Bronchial epithelial cell (primary cell): Measurements from ENCODE around the gene NEURL1B. TPM values are rescaled to one million over a fixed set of nuclear protein-coding genes. Genes with fewer than 3 reads are reported as not detected.
"Not testable (repeated sequence)": the region's sequence is repeated elsewhere in the genome, so short reads cannot be mapped to it uniquely, and the experiment has no call there.

Experiments used
- DNase-seq: peaks from one replicate; pipeline ENCODE4 v3.0.0-alpha.2; 2010; ENCODE audit warnings: low read depth
- FAIRE-seq: peaks from 2 replicates; lab custom pipeline; 2011; peaks lifted over from hg19 to GRCh38; lab: Jason Lieb, UNC
- H3K27me3 ChIP-seq: 2 replicates; pipeline ENCODE4 v1.5.1; 2011; ENCODE audit warnings: low read length; ENCODE audit not compliant: control insufficient read depth, insufficient read depth
- H3K36me3 ChIP-seq: 2 replicates; pipeline ENCODE4 v1.5.1; 2011; ENCODE audit warnings: low read length; ENCODE audit not compliant: control insufficient read depth, insufficient read depth
- H3K4me3 ChIP-seq: 2 replicates; pipeline ENCODE4 v1.5.1; 2011; ENCODE audit warnings: mild to moderate bottlenecking, low read depth, low read length, control low read depth
- CTCF ChIP-seq: IDR thresholded peaks from 2 replicates; pipeline ENCODE4 v1.5.1; 2011; ENCODE audit warnings: mild to moderate bottlenecking, moderate library complexity, low read length, control low read depth, inconsistent platforms; ENCODE audit not compliant: insufficient read depth, severe bottlenecking
- total RNA-seq: library from RNA; depleted of rRNA; stranded (reverse); fragments of >200 nt; gene quantifications from 2 replicates; pipeline ENCODE4 v1.2.1, GENCODE V29; 2014

The NEURL1B gene
- total RNA-seq, 1 donor from 2014 or later = 4.7 TPM

DNA sequence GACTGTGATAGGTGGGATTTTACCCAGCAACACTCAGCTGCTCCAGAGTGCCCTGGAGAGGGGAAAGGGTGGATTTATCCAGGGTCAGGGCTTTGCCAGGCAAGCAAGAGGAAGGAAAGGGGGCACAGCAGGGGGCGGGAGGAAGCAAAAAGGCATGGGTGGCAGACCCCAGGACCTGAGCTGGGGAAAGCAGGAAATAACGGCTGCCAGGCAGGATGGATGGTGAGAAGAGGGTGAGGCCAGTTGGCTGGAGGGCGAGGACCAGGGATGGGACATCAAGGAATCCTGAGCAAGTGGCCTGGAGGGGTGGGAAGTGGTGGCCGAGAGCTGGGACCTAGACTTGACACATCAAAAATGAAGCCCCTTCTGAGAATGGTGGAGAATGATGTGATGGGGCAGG, 65.7 kb downstream of the NEURL1B start:
- no peak for TF ChIP-seq CTCF
- FAIRE-seq = no peak
- no peaks in the 10 kb centered on the region for H3K36me3 ChIP-seq

GRCh38 chr5:172707285-172708182, 66.5 kb downstream of the NEURL1B start:
- H3K27me3 ChIP-seq = no peaks in the 10 kb centered on the region
- no peak overlapping the region for H3K4me3 ChIP-seq
- H3K36me3 ChIP-seq = no peaks in the 10 kb centered on the region
- DNase-seq = peak; percentile 57
- peak; percentile 69 for TF ChIP-seq CTCF
- FAIRE-seq = no peak

More for the DNA sequence above, 65.7 kb downstream of the NEURL1B start:
- Histone ChIP-seq H3K27me3 (peaks cover under 1% of the 10 kb centered on the region), H3K4me3 (no peak overlapping the region)
- DNase-seq = no peak

DNA sequence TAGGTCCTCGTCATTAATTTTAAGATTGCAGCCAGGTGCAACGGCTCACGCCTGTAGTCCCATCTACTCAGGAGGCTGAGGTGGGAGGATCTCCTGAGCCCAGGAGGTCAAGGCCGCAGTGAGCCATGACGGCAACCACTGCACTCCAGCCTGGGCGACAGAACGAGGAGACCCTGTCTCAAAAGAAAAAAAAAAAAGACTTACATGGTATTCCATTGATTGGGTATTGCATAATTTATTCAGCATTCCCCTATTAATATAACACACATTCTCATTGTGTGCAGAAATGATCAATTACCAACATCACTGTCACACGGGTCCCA, 67.1 kb downstream of the NEURL1B start:
- FAIRE-seq (no peak), DNase-seq (no peak)
- TF ChIP-seq CTCF = no peak
- Histone ChIP-seq H3K4me3 (no peak overlapping the region), H3K36me3 (no peaks in the 10 kb centered on the region), H3K27me3 (no peaks in the 10 kb centered on the region)

DNA sequence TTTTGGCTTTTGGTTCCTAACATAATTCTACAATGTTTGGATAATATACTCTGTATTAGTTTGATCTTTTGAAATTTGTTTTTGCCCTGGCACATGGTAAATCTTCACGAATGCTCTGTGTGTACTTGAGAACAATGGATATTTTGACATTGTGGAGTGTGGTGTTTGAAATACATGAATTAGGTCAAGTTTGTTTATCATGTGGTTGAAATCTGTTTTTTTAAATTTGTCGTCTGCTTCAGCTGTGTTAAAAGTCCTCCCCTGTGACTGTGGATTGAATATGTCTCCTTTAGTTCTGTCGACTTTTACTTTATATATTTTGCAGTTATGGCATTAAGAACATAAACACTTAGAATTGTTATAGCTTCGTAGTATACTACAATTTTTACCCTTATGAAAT, 69.6 kb downstream of the NEURL1B start:
- DNase-seq = no peak
- FAIRE-seq = no peak
- no peak overlapping the region for H3K4me3 ChIP-seq
- no peaks in the 10 kb centered on the region for H3K27me3 ChIP-seq
- TF ChIP-seq CTCF = no peak
- H3K36me3 ChIP-seq = no peaks in the 10 kb centered on the region

DNA sequence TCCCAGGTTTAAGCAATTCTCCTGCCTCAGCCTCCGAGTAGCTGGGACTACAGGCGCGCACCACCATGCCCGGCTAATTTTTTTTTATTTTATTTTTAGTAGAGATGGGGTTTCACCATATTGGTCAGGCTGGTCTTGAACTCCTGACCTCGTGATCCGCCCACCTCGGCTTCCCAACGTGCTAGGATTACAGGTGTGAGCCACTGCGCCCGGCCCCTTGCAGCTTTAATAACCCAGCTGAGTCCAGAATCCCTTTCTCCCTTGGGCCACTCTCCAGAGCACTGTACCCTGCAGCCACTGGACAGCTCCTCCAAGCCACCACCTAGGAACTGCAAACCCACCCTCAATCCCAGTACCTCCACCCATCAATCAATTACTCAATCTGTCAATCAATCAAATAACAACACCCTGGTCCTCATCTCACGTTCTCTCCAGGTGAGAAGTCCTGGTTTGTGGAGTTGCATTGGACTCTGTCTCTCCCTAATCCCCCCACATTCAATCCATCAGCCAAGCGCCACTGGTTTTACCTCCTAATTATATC, 70.3 kb downstream of the NEURL1B start:
- not testable (repeated sequence) for DNase-seq, H3K36me3 ChIP-seq, H3K4me3 ChIP-seq, FAIRE-seq, H3K27me3 ChIP-seq

GRCh38 chr5:172712610-172713009, 71.5 kb downstream of the NEURL1B start:
- no peak overlapping the region for H3K4me3 ChIP-seq
- no peaks in the 10 kb centered on the region for H3K27me3 ChIP-seq
- no peaks in the 10 kb centered on the region for H3K36me3 ChIP-seq
- TF ChIP-seq CTCF = no peak
- FAIRE-seq (no peak), DNase-seq (no peak)
